HepG2 (cell line): ENCODE data around the gene GABBR2. TPM values are rescaled to one million over a fixed set of nuclear protein-coding genes. Genes with fewer than 3 reads are reported as not detected.

Experiments used
- ATAC-seq: fragments of 200-7000 bp; cut with Tn5 transposase; 3 replicates; pipeline ENCODE4 v1.9.1; 2020; ENCODE audit warnings: mild to moderate bottlenecking, moderate library complexity
- BruUV-seq: library from RNA; stranded (reverse); fragments of 400-500 nt; replicated peaks from 2 replicates; lab custom pipeline; 2021; lab: Mats Ljungman, UMichigan
- CTCF ChIA-PET: fragments of 300-600 bp; formaldehyde crosslinking; extraction: SDS; loops from one replicate; lab custom pipeline; 2021; ENCODE audit warnings: low total read pairs, inconsistent platforms, low intra/inter-chr PET ratio; lab: Yijun Ruan, JAX
- POLR2A ChIA-PET: fragments of 350-600 bp; sonication (Branson Sonifier 250); formaldehyde crosslinking; loops from one replicate; lab custom pipeline; 2020; ENCODE audit warnings: antibody characterized with exemption, inconsistent platforms; lab: Yijun Ruan, JAX
- DNase-seq: peaks from one replicate; pipeline ENCODE4 v3.0.0-alpha.2; 2015; ENCODE audit warnings: low spot score
- FAIRE-seq: peaks from 3 replicates; lab custom pipeline; 2011; peaks lifted over from hg19 to GRCh38; lab: Jason Lieb, UNC
- H2AFZ ChIP-seq: one replicate; pipeline ENCODE4 v1.6.1; 2011; ENCODE audit warnings: low read length, inconsistent platforms
- H3K27ac ChIP-seq: fragments of 300-600 bp; 3 replicates; pipeline ENCODE4 v1.8.0; 2011; ENCODE audit warnings: mixed run types, mild to moderate bottlenecking, mixed read lengths, low read length, inconsistent platforms; ENCODE audit not compliant: insufficient read depth; ENCODE audit errors: extremely low read length
- H3K27me3 ChIP-seq, 2 experiments: fragments of 200-600 bp in 1 of 2; 2 replicates in 1 of 2; 3 replicates in 1 of 2; pipeline versions ENCODE4 v1.6.0 to v1.8.0; 2011; ENCODE audit warnings: low read length in 2 of 2, mild to moderate bottlenecking in 2 of 2, moderate library complexity in 2 of 2, inconsistent platforms in 1 of 2; ENCODE audit not compliant: insufficient read depth in 2 of 2, control insufficient read depth in 1 of 2
- H3K36me3 ChIP-seq, 2 experiments: fragments of 200-600 bp in 1 of 2; replicated peaks in 1 of 2; 2 replicates in 1 of 2; 3 replicates in 1 of 2; pipeline versions ENCODE4 v1.5.1 to v1.8.0; 2011; ENCODE audit warnings: low read length in 2 of 2, inconsistent platforms in 1 of 2; ENCODE audit not compliant: insufficient read depth in 2 of 2, control insufficient read depth in 1 of 2
- H3K4me1 ChIP-seq: 2 replicates; pipeline ENCODE4 v1.5.1; 2012; ENCODE audit warnings: low read length, inconsistent platforms; ENCODE audit not compliant: insufficient read depth
- H3K4me2 ChIP-seq: 2 replicates; pipeline ENCODE4 v1.6.0; 2011; ENCODE audit warnings: low read depth, low read length, inconsistent platforms
- H3K4me3 ChIP-seq, 3 experiments: fragments of 200-600 bp in 1 of 3; sonication (generic), shearing (Covaris generic) in 1 of 3; replicated peaks in 1 of 3; 2 replicates each; pipeline ENCODE4 v1.5.1; 2011 to 2016; ENCODE audit warnings: low read length in 3 of 3, inconsistent platforms in 2 of 3, low read depth in 2 of 3, mild to moderate bottlenecking in 2 of 3, control low read depth in 1 of 3, mixed read lengths in 1 of 3; ENCODE audit not compliant: insufficient read depth in 1 of 3
- H3K79me2 ChIP-seq: one replicate; pipeline ENCODE4 v1.6.1; 2011; ENCODE audit warnings: low read length, inconsistent platforms; ENCODE audit not compliant: insufficient read depth
- H3K9ac ChIP-seq: 2 replicates; pipeline ENCODE4 v1.6.0; 2011; ENCODE audit warnings: mild to moderate bottlenecking, low read depth, low read length, inconsistent platforms; ENCODE audit not compliant: insufficient read depth
- H3K9me3 ChIP-seq: 2 replicates; pipeline ENCODE4 v1.5.1; 2012; ENCODE audit warnings: mild to moderate bottlenecking, low read length
- H4K20me1 ChIP-seq: 2 replicates; pipeline ENCODE4 v1.6.0; 2011; ENCODE audit warnings: inconsistent platforms, mild to moderate bottlenecking, low read length, moderate library complexity; ENCODE audit not compliant: insufficient read depth
- ESRRA ChIP-seq: sonication (generic); formaldehyde crosslinking; IDR thresholded peaks from 2 replicates; pipeline ENCODE4 v1.5.1; 2020; ENCODE audit warnings: mild to moderate bottlenecking, low read depth, missing genetic modification reagents
- RFX1 ChIP-seq: fragments of 450-650 bp; IDR thresholded peaks from 2 replicates; pipeline ENCODE4 v1.6.1; 2017
- ZNF572 ChIP-seq: sonication (generic); formaldehyde crosslinking; IDR thresholded peaks from 2 replicates; pipeline ENCODE4 v1.5.1; 2020; ENCODE audit warnings: mild to moderate bottlenecking, missing genetic modification reagents
- WGBS: methylation state at CpG from one replicate; pipeline ENCODE4 v1.1.6; 2017; ENCODE audit warnings: low lambda C conversion rate; 5-methylcytosine and 5-hydroxymethylcytosine counted together
- in situ Hi-C: cut with HindIII; loops from 2 replicates; pipeline ENCODE4 v1.10.0; 2017; ENCODE audit warnings: low pct_unique_long_range_greater_than_20kb; ENCODE audit not compliant: extremely low pct_ligation_motif_present
- intact Hi-C: fragments of 100-400 bp; cut with micrococcal nuclease; formaldehyde crosslinking; loops from one replicate; pipeline ENCODE4 v1.10.0; 2022; ENCODE audit not compliant: unreplicated experiment
- polyA plus RNA-seq, 8 experiments: library from polyadenylated mRNA; depleted of rRNA in 3 of 8; stranded (reverse) in 7 of 8; unstranded in 1 of 8; fragments of >200 nt; fragmentation: Illumina TruSeq in 4 of 8; extraction: Trizol in 4 of 8; gene quantifications; 2 replicates each; pipeline versions ENCODE4 v1.2.1 to v1.2.3, GENCODE V29; 2011 to 2016; ENCODE audit warnings: low read depth in 4 of 8, missing spikeins in 1 of 8, mixed read lengths in 1 of 8; ENCODE audit not compliant: insufficient read depth in 1 of 8
- total RNA-seq, 5 experiments: library from RNA; depleted of rRNA; stranded (reverse); fragments of >200 nt; fragmentation: Illumina TruSeq; extraction: Trizol; gene quantifications; 2 replicates each; pipeline ENCODE4 v1.2.3, GENCODE V29; 2016; ENCODE audit warnings: low read depth in 1 of 5
- TF ChIP-seq, protein P1 (sequence below): sonication (generic); formaldehyde crosslinking; IDR thresholded peaks from 2 replicates; pipeline ENCODE4 v1.4.0; 2020; ENCODE audit warnings: mild to moderate bottlenecking, missing genetic modification reagents

Gene GABBR2
- total and polyA plus RNA-seq, 2 of the 13 experiments (the other 11 are each of a cell fraction or from before 2014, with no cell fraction given) = 0.02 TPM; not detected in 1

DNA sequence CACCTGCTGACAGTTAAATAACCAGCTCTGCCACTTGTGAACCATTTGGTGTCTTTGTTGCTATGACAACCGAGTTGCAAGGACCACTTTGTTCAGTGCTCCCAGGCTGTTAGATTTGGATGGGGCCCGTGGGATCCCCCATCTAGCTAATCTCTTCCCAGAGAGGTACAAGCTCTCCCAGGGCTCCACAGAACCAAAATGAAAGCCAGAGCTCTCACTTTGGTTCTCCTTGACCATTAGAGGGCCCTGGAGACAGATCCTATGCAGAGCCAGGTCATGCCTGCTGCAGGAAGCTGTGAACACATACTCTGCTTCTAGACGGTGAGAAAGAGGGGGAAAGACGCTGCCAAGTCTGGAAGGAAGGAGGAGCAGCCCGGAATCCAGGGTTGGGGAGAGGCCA lies 224.6 kb downstream of the GABBR2 start:
- Histone ChIP-seq H4K20me1 (no peaks in the 10 kb centered on the region), H3K9me3 (no peaks in the 10 kb centered on the region), H3K4me3 (no peak overlapping the region), H3K36me3 (no peaks in the 10 kb centered on the region), H3K4me1 (no peaks in the 10 kb centered on the region), H3K79me2 (no peaks in the 10 kb centered on the region), H3K27ac (no peak overlapping the region), H3K9ac (no peak overlapping the region), H3K27me3 (no peaks in the 10 kb centered on the region; a peak in 3 of 5 replicates), H3K4me2 (no peak overlapping the region), H2AFZ (no peak overlapping the region)
- 0% methylated on average over 5 of the region's 5 CpGs for WGBS
- ATAC-seq (no peak), DNase-seq (no peak), FAIRE-seq (no peak)
- in situ Hi-C loops = no loop called here
- ChIA-PET POLR2A (no interaction called here), CTCF (no interaction called here)
- BruUV-seq = no TSS peak
- peak; percentile 34; the same call in 1 of the 2 replicates for TF ChIP-seq RFX1
- TF ChIP-seq ZNF572 (CRISPR knock-in tag) = no peak
- TF ChIP-seq, protein P1, sequence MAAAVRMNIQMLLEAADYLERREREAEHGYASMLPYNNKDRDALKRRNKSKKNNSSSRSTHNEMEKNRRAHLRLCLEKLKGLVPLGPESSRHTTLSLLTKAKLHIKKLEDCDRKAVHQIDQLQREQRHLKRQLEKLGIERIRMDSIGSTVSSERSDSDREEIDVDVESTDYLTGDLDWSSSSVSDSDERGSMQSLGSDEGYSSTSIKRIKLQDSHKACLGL = no peak
- intact Hi-C loops = no loop called here

- BruUV-seq = no TSS peak
- no peak for FAIRE-seq
- 20% methylated on average over 5 of the region's 5 CpGs for WGBS
These were observed 226.5 kb downstream of the GABBR2 start for GRCh38 chr9:98482226-98482625.

More at GRCh38 chr9:98482226-98482625, 226.5 kb downstream of the GABBR2 start:
- H3K79me2 ChIP-seq = no peaks in the 10 kb centered on the region
- ATAC-seq = no peak
- ChIA-PET CTCF (no interaction called here), POLR2A (no interaction called here)
- no peaks in the 10 kb centered on the region; a peak in 3 of 5 replicates for H3K27me3 ChIP-seq
- H3K4me2 ChIP-seq = no peak overlapping the region
- no peak for TF ChIP-seq ESRRA (CRISPR knock-in tag)
- H2AFZ ChIP-seq = no peak overlapping the region
- H3K4me1 ChIP-seq = no peaks in the 10 kb centered on the region
- H3K4me3 ChIP-seq = no peak overlapping the region
- H3K9me3 ChIP-seq = no peaks in the 10 kb centered on the region
- no peaks in the 10 kb centered on the region for H4K20me1 ChIP-seq
- no peak overlapping the region for H3K9ac ChIP-seq
- no peak overlapping the region for H3K27ac ChIP-seq
- DNase-seq = no peak
- in situ Hi-C loops = no loop called here
- intact Hi-C loops = no loop called here
- H3K36me3 ChIP-seq = no peaks in the 10 kb centered on the region
